ENCODE results near the gene CAVIN1.
"Not testable (repeated sequence)": the region's sequence is repeated elsewhere in the genome, so short reads cannot be mapped to it uniquely, and the experiment has no call there.

The CAVIN1 gene

DNA sequence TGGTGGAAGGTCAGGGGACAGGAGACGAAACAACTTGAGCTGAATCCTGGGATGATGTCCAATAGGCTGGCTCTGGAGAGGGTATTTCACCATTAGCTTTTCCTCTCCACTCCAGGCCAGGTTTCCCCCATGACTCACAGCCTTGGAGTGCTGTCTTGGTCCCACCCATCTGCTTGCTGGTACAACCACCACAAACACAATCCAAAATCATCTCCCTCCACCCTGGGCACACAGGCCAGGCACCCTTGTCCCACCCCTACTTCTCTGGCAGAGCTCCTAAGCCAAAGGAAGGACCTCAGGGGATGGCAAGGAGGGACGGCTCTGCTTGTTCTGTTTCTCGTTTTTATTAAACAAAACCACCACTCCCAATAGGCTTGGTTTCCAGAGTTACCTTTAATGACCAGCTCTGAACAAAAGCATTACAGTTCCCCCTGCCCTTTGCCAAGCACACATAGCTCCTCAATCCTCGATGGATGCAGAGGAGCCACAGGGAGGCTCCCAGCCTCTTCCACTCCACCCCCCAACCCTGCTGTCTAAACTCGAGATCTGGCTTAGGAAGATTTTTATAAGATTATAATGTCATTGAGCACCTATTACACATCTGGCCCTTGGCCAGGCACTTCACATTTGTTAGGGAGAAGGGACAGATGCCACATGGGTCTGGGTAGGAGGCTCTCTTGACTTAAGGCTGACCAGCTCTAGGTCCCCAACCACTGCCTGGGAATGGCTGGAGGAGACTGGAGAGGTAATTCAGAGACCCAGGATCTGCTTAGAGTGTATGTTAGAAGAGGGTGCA, 13.3 kb downstream of the CAVIN1 start:
- Histone ChIP-seq H3K4me3 (ENCODE audit: low read depth, low read length) (no peak overlapping the region), H3K9me3 (ENCODE audit: control insufficient read depth, insufficient read depth, low read length) (no peaks in the 10 kb centered on the region), H3K4me1 (ENCODE audit: control insufficient read depth, insufficient read depth, low read length) (peaks cover 16% of the 10 kb centered on the region), H3K9ac (ENCODE audit: low read depth, low read length) (no peak overlapping the region), H3K36me3 (ENCODE audit: control insufficient read depth, insufficient read depth, low read length) (peaks cover 10% of the 10 kb centered on the region), H3K27me3 (ENCODE audit: control insufficient read depth, insufficient read depth, low read length) (no peaks in the 10 kb centered on the region)

DNA sequence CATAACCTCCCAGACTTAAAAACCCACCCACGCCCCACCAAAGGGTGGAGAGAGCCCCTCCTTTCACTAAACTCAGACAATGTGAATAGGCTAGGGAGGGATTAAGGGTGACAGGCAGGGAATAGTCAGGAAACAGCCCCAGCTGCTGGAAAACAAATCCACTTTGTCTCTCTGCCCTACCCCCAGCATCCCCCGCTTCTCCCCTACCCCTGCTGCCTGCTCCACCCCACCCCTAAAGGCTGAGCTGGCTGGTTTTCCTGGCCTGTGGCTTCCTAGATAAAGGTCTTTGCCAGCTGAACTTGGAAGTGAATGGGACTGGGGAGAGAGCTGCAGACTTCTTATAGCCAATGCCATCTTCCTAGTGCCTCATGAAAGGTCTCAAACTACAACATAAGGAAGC, 15.0 kb downstream of the CAVIN1 start:
- Histone ChIP-seq H3K9ac (ENCODE audit: low read depth, low read length) (no peak overlapping the region), H3K9me3 (ENCODE audit: control insufficient read depth, insufficient read depth, low read length) (no peaks in the 10 kb centered on the region), H3K27me3 (ENCODE audit: control insufficient read depth, insufficient read depth, low read length) (no peaks in the 10 kb centered on the region), H3K4me1 (ENCODE audit: control insufficient read depth, insufficient read depth, low read length) (peaks cover 18% of the 10 kb centered on the region), H3K36me3 (ENCODE audit: control insufficient read depth, insufficient read depth, low read length) (peaks cover 19% of the 10 kb centered on the region), H3K4me3 (ENCODE audit: low read depth, low read length) (no peak overlapping the region)

DNA sequence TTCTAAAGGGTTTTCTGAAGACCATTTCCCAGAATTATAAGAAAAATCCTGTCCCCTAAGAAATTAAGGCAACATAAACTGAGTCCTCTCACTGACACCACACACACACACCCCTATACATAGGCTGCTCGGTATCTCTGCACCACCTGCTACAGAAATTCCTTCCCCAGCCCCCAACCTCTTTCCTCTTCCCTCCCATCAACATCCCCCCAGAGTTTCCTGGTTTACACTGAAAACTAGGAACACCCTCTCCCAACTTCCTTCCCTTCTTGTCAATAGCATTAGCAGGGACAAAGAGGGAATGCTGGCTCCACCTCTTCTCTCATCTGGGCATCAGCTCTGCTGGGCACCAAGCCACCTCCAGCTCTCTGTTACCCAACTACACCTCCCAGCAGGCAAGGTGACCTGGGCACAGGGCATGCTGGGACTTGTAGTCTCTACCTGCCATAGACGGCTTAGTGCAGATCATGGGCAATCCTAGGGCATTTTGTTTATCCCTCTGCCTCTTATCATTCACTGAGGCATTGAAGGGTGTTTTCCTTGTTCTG, 15.7 kb downstream of the CAVIN1 start:
- Histone ChIP-seq H3K27me3 (ENCODE audit: control insufficient read depth, insufficient read depth, low read length) (no peaks in the 10 kb centered on the region), H3K4me1 (ENCODE audit: control insufficient read depth, insufficient read depth, low read length) (peaks cover 24% of the 10 kb centered on the region), H3K4me3 (ENCODE audit: low read depth, low read length) (no peak overlapping the region), H3K9ac (ENCODE audit: low read depth, low read length) (no peak overlapping the region), H3K9me3 (ENCODE audit: control insufficient read depth, insufficient read depth, low read length) (no peaks in the 10 kb centered on the region), H3K36me3 (ENCODE audit: control insufficient read depth, insufficient read depth, low read length) (peaks cover 19% of the 10 kb centered on the region)

DNA sequence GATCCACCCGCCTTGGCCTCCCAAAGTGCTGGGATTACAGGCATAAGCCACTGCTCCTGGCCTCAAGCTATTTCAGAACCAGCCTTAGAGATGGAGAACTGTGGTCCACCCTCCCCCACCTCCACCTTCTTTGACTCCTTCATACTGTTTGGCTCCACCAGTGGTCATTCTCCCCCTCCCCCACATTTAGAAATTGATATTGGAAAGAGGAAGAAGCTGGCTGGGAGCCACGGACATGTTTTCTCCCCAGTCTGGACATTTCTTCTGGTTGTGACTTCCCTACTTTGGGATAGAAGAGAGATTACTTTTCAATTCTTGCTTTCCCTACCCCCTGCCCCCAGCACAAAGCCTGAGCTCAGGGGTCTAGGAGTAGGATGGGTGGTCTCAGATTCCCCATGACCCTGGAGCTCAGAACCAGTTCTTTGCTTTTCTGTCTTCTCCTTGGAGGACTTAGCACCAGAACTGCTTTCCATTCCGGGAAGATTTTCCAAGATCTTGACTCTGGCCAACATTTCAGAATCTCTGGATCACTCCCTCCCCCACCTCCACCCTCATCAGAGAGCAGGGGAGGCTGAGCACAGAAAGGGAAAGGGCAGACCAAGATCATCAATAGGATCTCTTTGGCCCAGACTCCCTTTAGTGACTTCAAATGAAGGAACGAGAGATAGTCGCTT, 16.3 kb downstream of the CAVIN1 start:
- Histone ChIP-seq H3K27me3 (ENCODE audit: control insufficient read depth, insufficient read depth, low read length) (no peaks in the 10 kb centered on the region), H3K4me1 (ENCODE audit: control insufficient read depth, insufficient read depth, low read length) (peaks cover 29% of the 10 kb centered on the region)

DNA sequence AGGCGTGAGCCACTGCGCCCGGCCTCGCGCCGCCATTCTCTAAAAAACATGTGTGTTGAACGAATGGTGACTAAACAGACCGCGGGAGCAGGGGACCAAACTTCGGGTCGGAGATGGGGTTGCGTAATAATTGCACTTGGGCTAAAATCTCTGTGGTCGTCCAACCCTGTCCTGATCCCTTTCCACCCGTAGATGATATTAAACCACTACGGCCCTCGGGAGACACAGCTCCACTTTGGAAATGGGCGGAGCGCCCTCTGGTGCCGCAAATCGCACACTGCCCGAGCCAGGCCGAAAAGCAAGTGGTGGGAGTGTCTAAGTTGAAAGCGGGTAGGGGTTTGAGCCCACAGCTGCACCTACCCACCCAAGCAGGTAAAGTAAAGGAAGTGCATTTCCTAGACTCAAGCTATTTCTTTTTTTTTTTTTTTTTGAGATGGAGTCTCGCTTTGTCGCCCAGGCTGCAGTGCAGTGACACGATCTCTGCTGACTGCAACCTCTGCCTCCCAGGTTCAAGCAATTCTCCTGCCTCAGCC, 17.0 kb downstream of the CAVIN1 start:
- Histone ChIP-seq H3K9ac (ENCODE audit: low read depth, low read length) (no peak overlapping the region), H3K27me3 (ENCODE audit: control insufficient read depth, insufficient read depth, low read length) (no peaks in the 10 kb centered on the region), H3K9me3 (ENCODE audit: control insufficient read depth, insufficient read depth, low read length) (no peaks in the 10 kb centered on the region), H3K4me3 (ENCODE audit: low read depth, low read length) (no peak overlapping the region), H3K36me3 (ENCODE audit: control insufficient read depth, insufficient read depth, low read length) (peaks cover 16% of the 10 kb centered on the region), H3K4me1 (ENCODE audit: control insufficient read depth, insufficient read depth, low read length) (peaks cover 29% of the 10 kb centered on the region)

More for the DNA sequence above, 16.3 kb downstream of the CAVIN1 start:
- Histone ChIP-seq H3K9ac (ENCODE audit: low read depth, low read length) (no peak overlapping the region), H3K36me3 (ENCODE audit: control insufficient read depth, insufficient read depth, low read length) (peaks cover 16% of the 10 kb centered on the region), H3K9me3 (ENCODE audit: control insufficient read depth, insufficient read depth, low read length) (no peaks in the 10 kb centered on the region), H3K4me3 (ENCODE audit: low read depth, low read length) (no peak overlapping the region)

DNA sequence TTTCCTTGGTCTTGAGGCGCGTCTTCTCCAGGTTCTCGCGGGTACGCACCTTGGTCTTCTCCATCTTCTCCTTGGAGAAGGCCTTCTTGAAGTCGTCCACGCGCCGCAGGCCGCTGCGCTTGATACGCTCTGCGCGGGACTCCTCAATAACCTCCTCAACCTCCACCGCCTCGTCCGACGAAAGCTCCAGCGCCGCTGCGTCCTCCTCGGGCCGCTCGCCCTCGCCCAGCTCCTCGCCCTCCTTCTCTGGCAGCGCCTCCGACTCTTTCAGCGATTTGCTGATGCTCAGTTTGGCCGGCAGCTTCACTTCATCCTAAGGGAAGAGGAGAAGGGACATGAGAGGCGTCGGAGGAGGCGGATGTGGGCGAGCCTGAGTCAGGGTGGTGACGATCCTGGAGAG, 18.0 kb downstream of the CAVIN1 start:
- Histone ChIP-seq H3K4me3 (ENCODE audit: low read depth, low read length) (no peak overlapping the region), H3K36me3 (ENCODE audit: control insufficient read depth, insufficient read depth, low read length) (peaks cover 16% of the 10 kb centered on the region), H3K27me3 (ENCODE audit: control insufficient read depth, insufficient read depth, low read length) (no peaks in the 10 kb centered on the region), H3K9ac (ENCODE audit: low read depth, low read length) (no peak overlapping the region), H3K4me1 (ENCODE audit: control insufficient read depth, insufficient read depth, low read length) (peaks cover 34% of the 10 kb centered on the region), H3K9me3 (ENCODE audit: control insufficient read depth, insufficient read depth, low read length) (no peaks in the 10 kb centered on the region)

DNA sequence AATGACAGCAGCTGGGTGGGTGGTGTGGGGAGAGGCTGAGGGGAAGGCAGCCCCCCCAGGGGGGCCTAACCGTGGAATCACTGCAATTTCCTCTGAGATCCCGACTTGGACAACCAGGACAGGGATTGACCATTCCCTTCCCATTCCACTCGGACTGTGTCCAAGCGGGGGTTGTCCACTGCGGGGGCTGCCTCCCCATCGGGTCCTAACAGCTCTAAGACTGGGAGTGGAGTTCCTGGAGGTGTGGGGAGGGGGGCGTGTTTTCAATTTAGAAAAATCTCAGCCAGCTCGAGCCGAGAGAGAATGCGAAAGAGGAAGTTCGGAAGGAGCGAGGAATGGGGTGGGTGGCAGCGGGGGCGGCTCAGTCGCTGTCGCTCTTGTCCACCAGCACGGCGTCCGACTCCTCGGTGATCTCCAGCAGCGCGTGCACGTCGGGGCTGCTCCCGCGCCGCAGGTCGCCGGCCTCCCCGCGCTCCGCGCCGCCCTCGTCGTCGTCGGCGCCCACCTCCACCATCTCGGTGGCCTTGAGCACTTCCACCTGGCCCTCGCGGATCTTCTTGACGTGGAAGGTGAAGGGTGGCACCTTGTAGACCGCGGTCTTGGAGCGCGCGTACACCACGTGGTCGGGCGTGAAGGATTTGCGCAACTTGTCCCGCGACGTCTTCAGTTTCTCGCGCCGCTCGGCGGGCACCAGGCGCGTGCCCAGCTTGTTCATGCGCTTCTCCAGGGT, 18.6 kb downstream of the CAVIN1 start:
- Histone ChIP-seq H3K4me3 (ENCODE audit: low read depth, low read length) (no peak overlapping the region), H3K4me1 (ENCODE audit: control insufficient read depth, insufficient read depth, low read length) (peaks cover 39% of the 10 kb centered on the region)

DNA sequence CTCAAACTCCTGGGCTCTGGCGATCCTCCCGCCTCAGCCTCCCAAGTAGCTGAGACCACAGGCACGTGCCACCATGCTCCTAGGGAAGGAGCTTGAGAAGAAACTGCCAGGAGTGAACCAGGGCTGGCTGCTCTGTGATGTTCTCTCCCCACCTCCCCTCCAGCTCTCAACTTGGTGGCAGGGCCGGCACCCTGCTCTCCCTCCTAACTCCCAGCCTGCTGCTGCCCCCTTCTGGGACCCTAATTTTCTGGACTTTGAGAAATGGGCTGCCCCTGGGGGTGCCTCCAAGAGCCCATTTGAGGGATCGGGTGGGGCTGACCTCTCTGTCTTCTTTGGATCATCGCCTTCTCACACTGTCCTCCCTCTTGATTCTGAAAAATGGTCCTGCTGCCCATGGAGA, 19.9 kb downstream of the CAVIN1 start:
- Histone ChIP-seq H3K36me3 (ENCODE audit: control insufficient read depth, insufficient read depth, low read length) (peaks cover 16% of the 10 kb centered on the region), H3K9me3 (ENCODE audit: control insufficient read depth, insufficient read depth, low read length) (no peaks in the 10 kb centered on the region), H3K27me3 (ENCODE audit: control insufficient read depth, insufficient read depth, low read length) (no peaks in the 10 kb centered on the region), H3K9ac (ENCODE audit: low read depth, low read length) (peak overlapping the region; percentile 14), H3K4me3 (ENCODE audit: low read depth, low read length) (no peak overlapping the region), H3K4me1 (ENCODE audit: control insufficient read depth, insufficient read depth, low read length) (peaks cover 36% of the 10 kb centered on the region)

More for the DNA sequence above, 18.6 kb downstream of the CAVIN1 start:
- Histone ChIP-seq H3K27me3 (ENCODE audit: control insufficient read depth, insufficient read depth, low read length) (no peaks in the 10 kb centered on the region), H3K36me3 (ENCODE audit: control insufficient read depth, insufficient read depth, low read length) (peaks cover 16% of the 10 kb centered on the region), H3K9me3 (ENCODE audit: control insufficient read depth, insufficient read depth, low read length) (no peaks in the 10 kb centered on the region), H3K9ac (ENCODE audit: low read depth, low read length) (no peak overlapping the region)

DNA sequence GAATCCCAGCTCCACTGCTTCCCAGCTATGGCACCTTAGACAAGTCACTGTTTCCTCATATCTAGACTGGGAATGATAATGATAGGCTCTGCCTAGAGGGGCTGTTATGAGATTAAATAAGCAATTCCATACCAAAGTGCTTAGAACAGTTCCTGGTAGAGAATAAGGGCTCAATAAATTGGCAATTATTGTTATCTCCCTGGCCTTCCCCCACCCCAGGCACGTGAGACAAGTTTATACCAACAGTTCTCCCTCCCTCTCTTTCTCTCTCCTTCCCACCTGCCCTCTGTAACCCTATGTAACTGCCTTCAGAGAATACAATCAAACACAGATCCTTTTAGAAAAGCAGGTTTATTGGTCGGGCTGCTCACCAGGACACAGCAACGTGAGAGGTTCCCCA, 20.9 kb downstream of the CAVIN1 start:
- peaks cover 16% of the 10 kb centered on the region for H3K36me3 ChIP-seq (ENCODE audit: control insufficient read depth, insufficient read depth, low read length)
- H3K9ac ChIP-seq (ENCODE audit: low read depth, low read length) = no peak overlapping the region
- H3K27me3 ChIP-seq (ENCODE audit: control insufficient read depth, insufficient read depth, low read length) = no peaks in the 10 kb centered on the region
- H3K4me3 ChIP-seq (ENCODE audit: low read depth, low read length) = peak overlapping the region; percentile 3
- no peaks in the 10 kb centered on the region for H3K9me3 ChIP-seq (ENCODE audit: control insufficient read depth, insufficient read depth, low read length)
- H3K4me1 ChIP-seq (ENCODE audit: control insufficient read depth, insufficient read depth, low read length) = peaks cover 29% of the 10 kb centered on the region

DNA sequence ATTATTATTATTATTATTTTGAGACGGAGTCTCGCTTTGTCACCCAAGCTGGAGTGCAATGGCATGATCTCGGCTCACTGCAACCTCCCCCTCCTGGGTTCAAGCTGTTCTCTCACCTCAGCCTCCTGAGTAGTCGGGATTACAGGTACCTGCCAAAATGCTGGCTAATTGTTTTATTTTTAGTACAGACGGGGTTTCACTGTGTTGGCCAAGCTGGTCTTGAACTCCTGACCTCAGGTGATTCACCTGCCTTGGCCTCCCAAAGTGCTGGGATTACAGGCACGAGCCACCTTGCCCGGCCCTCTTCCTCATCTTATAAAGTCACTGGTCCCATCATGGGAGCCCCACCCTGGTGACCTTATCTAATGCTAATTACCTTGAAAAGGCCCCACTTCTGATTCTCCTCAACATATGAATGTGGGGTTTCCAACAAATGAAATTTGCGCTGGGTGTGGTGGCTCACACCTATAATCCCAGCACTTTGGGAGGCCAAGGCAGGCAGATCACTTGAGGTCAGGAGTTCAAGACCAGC, 22.1 kb downstream of the CAVIN1 start:
- not testable (repeated sequence) for H3K9me3 ChIP-seq (ENCODE audit: control insufficient read depth, insufficient read depth, low read length)
- peaks cover 23% of the 10 kb centered on the region for H3K4me1 ChIP-seq (ENCODE audit: control insufficient read depth, insufficient read depth, low read length)

More for the DNA sequence above, 22.1 kb downstream of the CAVIN1 start:
- peaks cover 16% of the 10 kb centered on the region for H3K36me3 ChIP-seq (ENCODE audit: control insufficient read depth, insufficient read depth, low read length)
- not testable (repeated sequence) for H3K4me3 ChIP-seq (ENCODE audit: low read depth, low read length); H3K27me3 ChIP-seq (ENCODE audit: control insufficient read depth, insufficient read depth, low read length); H3K9ac ChIP-seq (ENCODE audit: low read depth, low read length)
